Suprapubic skin (tissue), 4 donors: Measurements from ENCODE around the gene DSP. TPM values are rescaled to one million over a fixed set of nuclear protein-coding genes. Genes with fewer than 3 reads are reported as not detected.

ENCODE experiments used
- DNase-seq, 2 donors: peaks; one replicate each; pipeline ENCODE4 v3.0.0-alpha.2; 2019; ENCODE audit warnings: low spot score in 2 of 2
- H3K27ac ChIP-seq: fragments of 200-600 bp; sonication (generic); one replicate; pipeline ENCODE4 v1.5.1; 2019
- H3K27me3 ChIP-seq: fragments of 200-600 bp; sonication (generic); one replicate; pipeline ENCODE4 v1.5.1; 2019
- H3K36me3 ChIP-seq: fragments of 200-600 bp; sonication (generic); one replicate; pipeline ENCODE4 v1.5.1; 2019
- H3K4me1 ChIP-seq: fragments of 200-600 bp; sonication (generic); one replicate; pipeline ENCODE4 v1.5.1; 2019
- H3K4me3 ChIP-seq: fragments of 200-600 bp; sonication (generic); one replicate; pipeline ENCODE4 v1.5.1; 2019; ENCODE audit warnings: mild to moderate bottlenecking
- H3K9me3 ChIP-seq: fragments of 200-600 bp; sonication (generic); one replicate; pipeline ENCODE4 v1.5.1; 2019
- CTCF ChIP-seq, 2 donors: fragments of 200-600 bp in 1 of 2; fragments of 450-650 bp in 1 of 2; sonication (generic) in 1 of 2; IDR thresholded peaks; one replicate each; pipeline ENCODE4 v1.5.1; 2016 to 2019; ENCODE audit warnings: antibody characterized with exemption in 2 of 2, mild to moderate bottlenecking in 1 of 2, moderate library complexity in 1 of 2
- EP300 ChIP-seq: sonication (generic); formaldehyde crosslinking; IDR thresholded peaks from one replicate; pipeline ENCODE4 v1.6.1; 2017; ENCODE audit warnings: antibody characterized with exemption
- POLR2A ChIP-seq, 2 donors: fragments of 450-650 bp; IDR thresholded peaks; one replicate each; pipeline ENCODE4 v1.6.1; 2017; ENCODE audit warnings: antibody characterized with exemption in 2 of 2, mild to moderate bottlenecking in 2 of 2, moderate library complexity in 2 of 2
- POLR2AphosphoS5 ChIP-seq, 3 donors: sonication (generic); formaldehyde crosslinking; IDR thresholded peaks; one replicate each; pipeline ENCODE4 v1.6.1; 2017; ENCODE audit warnings: antibody characterized with exemption in 3 of 3
- WGBS: methylation state at CpG from one replicate; pipeline ENCODE4 v1.1.5; 2018; 5-methylcytosine and 5-hydroxymethylcytosine counted together
- total RNA-seq, 4 donors: library from RNA; depleted of rRNA; stranded (reverse); fragments of >200 nt; gene quantifications; one replicate each; pipeline ENCODE4 v1.1.0, GENCODE V29; 2016

DSP gene
- total RNA-seq, 4 donors from 2014 or later: 1,704 to 2,508 (median 2,195) TPM

- Histone ChIP-seq H3K36me3 (peaks cover 74% of the 10 kb centered on the region), H3K4me3 (no peak overlapping the region), H3K27me3 (no peaks in the 10 kb centered on the region), H3K27ac (no peak overlapping the region), H3K9me3 (no peaks in the 10 kb centered on the region), H3K4me1 (no peaks in the 10 kb centered on the region)
- DNase-seq: no peak
- WGBS: 89% methylated on average over 13 of the region's 13 CpGs
- TF ChIP-seq POLR2A (IDR thresholded peaks at IDR 0.05) (no peak), CTCF (IDR thresholded peaks at IDR 0.05) (no peak), EP300 (no peak), POLR2AphosphoS5 (IDR thresholded peaks at IDR 0.05) (no peak)
These were observed 39.1 kb downstream of the DSP start for GRCh38 chr6:7580537-7580926.

DNA sequence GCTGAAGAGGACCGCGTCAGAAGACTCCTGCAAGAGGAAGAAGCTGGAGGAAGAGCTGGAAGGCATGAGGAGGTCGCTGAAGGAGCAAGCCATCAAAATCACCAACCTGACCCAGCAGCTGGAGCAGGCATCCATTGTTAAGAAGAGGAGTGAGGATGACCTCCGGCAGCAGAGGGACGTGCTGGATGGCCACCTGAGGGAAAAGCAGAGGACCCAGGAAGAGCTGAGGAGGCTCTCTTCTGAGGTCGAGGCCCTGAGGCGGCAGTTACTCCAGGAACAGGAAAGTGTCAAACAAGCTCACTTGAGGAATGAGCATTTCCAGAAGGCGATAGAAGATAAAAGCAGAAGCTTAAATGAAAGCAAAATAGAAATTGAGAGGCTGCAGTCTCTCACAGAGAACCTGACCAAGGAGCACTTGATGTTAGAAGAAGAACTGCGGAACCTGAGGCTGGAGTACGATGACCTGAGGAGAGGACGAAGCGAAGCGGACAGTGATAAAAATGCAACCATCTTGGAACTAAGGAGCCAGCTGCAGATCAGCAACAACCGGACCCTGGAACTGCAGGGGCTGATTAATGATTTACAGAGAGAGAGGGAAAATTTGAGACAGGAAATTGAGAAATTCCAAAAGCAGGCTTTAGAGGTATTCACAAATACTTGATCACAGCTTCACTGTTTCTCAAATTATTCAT is 39.6 kb downstream of the DSP start:
- 86% methylated on average over 14 of the region's 14 CpGs for WGBS
- Histone ChIP-seq H3K4me1 (no peaks in the 10 kb centered on the region), H3K9me3 (no peaks in the 10 kb centered on the region), H3K36me3 (peaks cover 69% of the 10 kb centered on the region), H3K27ac (no peak overlapping the region), H3K4me3 (no peak overlapping the region), H3K27me3 (no peaks in the 10 kb centered on the region)
- TF ChIP-seq EP300: no peak
- no peak for TF ChIP-seq CTCF (IDR thresholded peaks at IDR 0.05)
- no peak for TF ChIP-seq POLR2A (IDR thresholded peaks at IDR 0.05)
- TF ChIP-seq POLR2AphosphoS5 (IDR thresholded peaks at IDR 0.05): no peak
- DNase-seq: no peak

GRCh38 chr6:7585287-7585930 is 43.9 kb downstream of the DSP start:
- Histone ChIP-seq H3K36me3 (peaks cover 30% of the 10 kb centered on the region), H3K4me1 (peaks cover 10% of the 10 kb centered on the region), H3K4me3 (no peak overlapping the region), H3K27ac (no peak overlapping the region), H3K27me3 (no peaks in the 10 kb centered on the region), H3K9me3 (no peaks in the 10 kb centered on the region)
- 96% methylated on average over 28 of the region's 28 CpGs for WGBS
- no peak for DNase-seq
- no peak for TF ChIP-seq CTCF (IDR thresholded peaks at IDR 0.05)
- TF ChIP-seq EP300: no peak
- no peak for TF ChIP-seq POLR2AphosphoS5 (IDR thresholded peaks at IDR 0.05)
- no peak for TF ChIP-seq POLR2A (IDR thresholded peaks at IDR 0.05)

DNA sequence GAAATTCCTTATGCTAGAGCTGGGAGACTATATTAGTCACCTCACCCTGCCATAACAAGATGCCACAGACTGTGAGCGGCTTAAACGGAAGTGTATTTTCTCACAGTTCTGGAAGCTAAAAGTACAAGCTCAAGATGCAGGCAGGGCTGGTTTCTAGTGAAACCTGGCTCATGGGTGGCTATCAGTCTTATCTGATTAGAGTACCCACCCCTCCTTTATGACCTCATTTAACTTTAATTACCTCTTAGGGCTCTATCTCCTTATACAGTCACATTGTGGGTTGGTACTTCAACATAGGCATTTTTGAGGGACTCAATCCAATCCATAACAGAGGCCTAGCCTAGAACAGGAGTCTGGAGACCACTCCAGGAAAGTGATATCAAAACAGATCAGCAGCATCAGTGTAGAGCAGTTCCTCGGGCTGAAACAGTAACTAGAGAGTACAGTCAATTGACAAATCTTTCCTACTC is 46.2 kb downstream of the DSP start:
- DNase-seq: no peak
- WGBS: 51% methylated on average over 3 of the region's 3 CpGs

More for the DNA sequence above, 46.2 kb downstream of the DSP start:
- H3K9me3 ChIP-seq: no peaks in the 10 kb centered on the region
- no peak overlapping the region for H3K27ac ChIP-seq
- H3K4me3 ChIP-seq: no peak overlapping the region
- H3K27me3 ChIP-seq: no peaks in the 10 kb centered on the region
- H3K36me3 ChIP-seq: peaks cover 13% of the 10 kb centered on the region
- TF ChIP-seq CTCF (IDR thresholded peaks at IDR 0.05) (no peak), POLR2A (IDR thresholded peaks at IDR 0.05) (no peak), POLR2AphosphoS5 (IDR thresholded peaks at IDR 0.05) (no peak), EP300 (no peak)
- peaks cover 30% of the 10 kb centered on the region for H3K4me1 ChIP-seq
